H1 (cell line): ENCODE measurements around the gene SRPK3.

Experiments
- BCL11A ChIP-seq, 2 experiments: IDR thresholded peaks; one replicate each; pipeline ENCODE4 v1.6.1; 2011; ENCODE audit warnings: low read depth in 2 of 2, low read length in 2 of 2, mild to moderate bottlenecking in 2 of 2
- CTCF ChIP-seq, 3 experiments: IDR thresholded peaks; 1 replicate in 2 of 3; 2 replicates in 1 of 3; pipeline versions ENCODE4 v1.5.1 to v1.6.1; 2011; ENCODE audit warnings: low read length in 3 of 3, mild to moderate bottlenecking in 3 of 3, inconsistent platforms in 2 of 3, low read depth in 1 of 3, moderate library complexity in 1 of 3; ENCODE audit not compliant: insufficient read depth in 1 of 3; ENCODE audit errors: control extremely low read depth in 1 of 3
- EZH2 ChIP-seq: fragments of 200-600 bp; sonication (generic); IDR thresholded peaks from 2 replicates; pipeline ENCODE4 v1.7.1; 2012; ENCODE audit warnings: low read depth, mild to moderate bottlenecking, moderate library complexity, low read length, inconsistent platforms; ENCODE audit not compliant: severe bottlenecking
- GABPA ChIP-seq: IDR thresholded peaks from 2 replicates; pipeline ENCODE4 v1.6.1; 2011; ENCODE audit warnings: mild to moderate bottlenecking, low read length, moderate library complexity, borderline replicate concordance; ENCODE audit not compliant: insufficient read depth
- POLR2AphosphoS5 ChIP-seq: IDR thresholded peaks from 2 replicates; pipeline ENCODE4 v1.6.1; 2011; ENCODE audit warnings: low read depth, low read length
- RAD21 ChIP-seq, 2 experiments: IDR thresholded peaks in 1 of 2; conservative IDR thresholded peaks in 1 of 2; 2 replicates each; pipeline ENCODE4 v1.6.1; 2011; ENCODE audit warnings: low read depth in 2 of 2, low read length in 2 of 2, improper control_type of control experiment in 1 of 2, inconsistent platforms in 1 of 2, mild to moderate bottlenecking in 1 of 2, moderate library complexity in 1 of 2
- SIRT6 ChIP-seq: IDR thresholded peaks from one replicate; pipeline ENCODE4 v1.7.1; 2012; ENCODE audit warnings: low read length, inconsistent platforms
- SP2 ChIP-seq: IDR thresholded peaks from 2 replicates; pipeline ENCODE4 v1.6.1; 2012; ENCODE audit warnings: mild to moderate bottlenecking, low read length, inconsistent platforms
- SUZ12 ChIP-seq: fragments of 200-600 bp; sonication (generic); IDR thresholded peaks from 2 replicates; pipeline ENCODE4 v1.6.1; 2012; ENCODE audit warnings: mild to moderate bottlenecking, inconsistent platforms, low read length, moderate library complexity, mixed read lengths

GRCh38 chrX:153824348-153824747 lies 43.5 kb downstream of the SRPK3 start:
- no peak for TF ChIP-seq CTCF (IDR thresholded peaks at IDR 0.05; ENCODE audit: control extremely low read depth in 1 of 3, insufficient read depth in 1 of 3, low read depth in 1 of 3, low read length in 3 of 3)
- no peak for TF ChIP-seq POLR2AphosphoS5
- no peak for TF ChIP-seq BCL11A (IDR thresholded peaks at IDR 0.05; ENCODE audit: low read depth in 2 of 2, low read length in 2 of 2)
- no peak for TF ChIP-seq GABPA
- TF ChIP-seq SIRT6 = no peak
- no peak for TF ChIP-seq SP2
- no peak for TF ChIP-seq SUZ12
- no peak for TF ChIP-seq EZH2
- TF ChIP-seq RAD21 (IDR thresholded peaks at IDR 0.05 in 1 of 2, conservative IDR thresholded peaks at IDR 0.05 in 1 of 2; ENCODE audit: low read depth in 2 of 2, low read length in 2 of 2) = no peak
